HG03025 (cell line): ENCODE results near the gene PAN3.

Source experiments
- ATAC-seq: cut with Tn5 transposase; IDR thresholded peaks from one replicate; pipeline ENCODE4 v1.9.1; 2021; ENCODE audit warnings: mild to moderate bottlenecking, moderate library complexity; ENCODE audit not compliant: unreplicated experiment, low FRiP score

Gene PAN3

GRCh38 chr13:28204690-28205443 is 66.5 kb downstream of the PAN3 start:
- ATAC-seq: no peak

DNA sequence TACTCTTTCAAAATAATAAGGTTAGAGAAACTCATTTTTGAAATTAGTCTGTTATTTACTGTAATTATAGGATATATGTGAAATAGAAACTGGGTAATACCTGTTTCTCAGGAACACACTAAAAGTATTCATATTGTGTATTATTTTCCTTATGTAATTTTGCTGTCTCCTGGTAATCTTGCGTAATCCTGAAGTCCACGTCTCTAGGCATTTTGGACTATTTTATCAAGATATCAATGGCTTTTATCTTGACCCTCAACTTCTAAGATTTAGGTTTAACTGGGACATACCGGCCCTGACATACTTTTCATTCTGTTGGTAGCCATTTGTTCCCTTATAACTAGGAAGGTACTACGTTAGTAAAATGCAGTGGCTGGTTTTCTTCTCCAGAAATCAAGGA is 80.3 kb downstream of the PAN3 start:
- no peak for ATAC-seq

GRCh38 chr13:28219408-28220099 is 81.2 kb downstream of the PAN3 start:
- no peak for ATAC-seq

GRCh38 chr13:28220166-28220565 is 81.8 kb downstream of the PAN3 start:
- no peak for ATAC-seq

DNA sequence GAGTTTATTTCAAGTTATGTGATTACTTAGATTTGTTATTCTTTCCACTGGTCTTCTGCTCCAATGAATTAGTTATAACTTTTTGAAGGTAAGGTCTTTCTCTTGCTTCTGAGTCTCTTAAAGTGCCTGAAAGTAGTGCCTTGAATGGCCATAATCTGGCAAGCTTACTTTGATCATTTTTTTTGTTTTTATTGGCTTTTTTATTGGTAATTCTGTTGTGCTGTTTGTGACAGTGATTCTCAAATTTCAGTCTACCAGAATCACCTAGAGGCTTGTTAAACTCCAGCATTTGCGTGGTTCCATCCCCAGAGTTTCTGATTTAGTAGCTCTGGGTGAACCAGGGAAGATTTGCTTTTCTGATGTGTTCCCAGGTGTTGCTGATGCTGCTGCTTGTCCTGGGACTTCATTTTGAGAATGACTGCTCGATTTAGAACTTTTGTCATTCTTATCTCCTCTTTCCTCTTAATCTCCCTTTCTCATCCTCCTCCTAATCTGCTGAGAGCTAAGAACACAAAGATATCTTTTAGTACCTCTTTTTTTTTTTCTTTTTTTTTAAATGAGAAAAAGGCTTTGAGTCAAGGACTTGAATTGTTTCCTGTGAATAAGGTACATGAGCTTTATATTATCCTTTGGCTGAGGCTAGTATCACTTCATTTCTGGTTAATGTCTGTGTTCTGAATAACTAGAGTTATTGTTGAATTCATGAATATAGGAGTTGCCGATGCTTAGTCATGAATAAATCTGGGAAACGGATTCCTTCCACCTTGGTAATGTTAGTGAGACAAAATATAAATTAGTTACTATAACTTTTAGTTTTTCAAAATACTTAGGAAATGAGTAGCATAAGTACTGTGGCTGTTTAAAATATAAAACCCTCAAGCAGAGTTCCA is 91.4 kb downstream of the PAN3 start:
- ATAC-seq: no peak

DNA sequence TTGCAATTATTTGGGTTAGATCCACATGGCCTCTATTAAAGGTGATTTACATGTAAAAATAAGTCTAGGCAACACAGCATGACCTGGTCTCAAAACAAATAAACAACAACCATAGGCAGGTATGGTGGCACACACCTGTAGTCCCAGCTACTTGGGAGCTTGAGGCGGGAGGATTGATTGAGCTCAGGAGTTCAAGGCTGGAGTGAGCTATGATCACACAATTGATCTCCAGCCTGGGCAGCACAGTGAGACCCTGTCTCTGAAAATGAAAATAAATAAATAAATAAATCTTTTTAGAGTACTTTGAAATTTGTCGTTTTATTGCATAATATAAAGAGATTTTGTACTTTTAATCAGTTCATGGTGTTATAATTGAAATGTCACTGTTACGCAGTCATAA is 93.3 kb downstream of the PAN3 start:
- no peak for ATAC-seq

DNA sequence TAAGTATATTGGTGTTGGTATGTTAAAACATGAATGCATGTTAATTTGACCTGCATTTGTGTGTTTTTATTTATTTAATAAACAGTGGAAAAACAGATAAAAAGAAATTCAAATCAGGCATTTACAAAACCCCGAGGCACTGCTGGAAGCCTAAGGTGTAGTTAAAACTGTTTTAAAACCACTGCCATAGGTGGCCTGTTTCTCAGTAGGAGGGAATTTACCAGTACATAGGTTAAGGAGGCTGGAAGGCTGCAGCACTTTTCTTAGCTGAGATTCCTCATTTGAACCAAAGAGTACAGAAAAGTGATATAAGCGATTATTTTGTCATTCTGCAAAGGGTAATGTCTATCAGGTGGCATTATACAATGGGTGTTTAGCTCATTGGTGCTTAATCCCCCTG is 99.6 kb downstream of the PAN3 start:
- no peak for ATAC-seq

GRCh38 chr13:28239374-28239773 is 101.0 kb downstream of the PAN3 start:
- no peak for ATAC-seq

DNA sequence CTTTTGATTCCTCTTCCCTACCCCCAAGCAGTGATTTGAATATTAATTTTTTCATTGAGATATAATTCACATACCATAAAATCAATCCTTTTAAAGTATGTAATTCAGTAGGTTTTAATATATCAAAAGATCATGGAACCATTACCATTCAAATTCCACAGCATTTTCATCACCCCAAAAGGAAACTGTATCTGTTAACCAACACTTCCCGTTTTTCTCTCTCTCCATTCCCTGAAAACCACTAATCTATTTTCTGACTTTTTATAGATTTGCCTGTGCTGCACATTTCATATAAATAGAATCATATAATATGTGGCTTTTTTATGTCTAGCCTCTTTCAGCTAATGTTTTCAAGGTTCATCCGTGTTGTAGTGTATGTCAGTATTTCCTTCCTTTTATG is 107.1 kb downstream of the PAN3 start:
- no peak for ATAC-seq

- ATAC-seq: no peak
Measured at GRCh38 chr13:28246891-28247290, 108.5 kb downstream of the PAN3 start.

GRCh38 chr13:28248080-28248479 is 109.7 kb downstream of the PAN3 start:
- no peak for ATAC-seq

DNA sequence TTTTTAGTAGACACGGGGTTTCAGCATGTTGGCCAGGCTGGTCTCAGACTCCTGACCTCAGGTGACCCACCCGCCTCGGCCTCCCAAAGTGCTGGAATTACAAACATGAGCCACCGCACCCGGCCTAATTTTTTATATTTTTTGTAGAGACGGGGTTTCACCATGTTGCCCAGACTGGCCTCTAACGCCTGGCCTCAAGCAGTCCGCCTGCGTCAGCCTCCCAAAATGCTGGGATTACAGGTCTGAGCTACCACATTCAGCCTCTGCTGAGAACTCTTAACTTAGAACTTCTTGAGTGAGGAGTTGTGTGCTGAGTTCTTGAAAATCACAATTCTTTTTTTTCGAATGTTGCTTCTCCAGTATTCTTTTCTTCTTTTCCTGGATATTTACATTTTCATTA is 112.2 kb downstream of the PAN3 start:
- ATAC-seq: no peak

DNA sequence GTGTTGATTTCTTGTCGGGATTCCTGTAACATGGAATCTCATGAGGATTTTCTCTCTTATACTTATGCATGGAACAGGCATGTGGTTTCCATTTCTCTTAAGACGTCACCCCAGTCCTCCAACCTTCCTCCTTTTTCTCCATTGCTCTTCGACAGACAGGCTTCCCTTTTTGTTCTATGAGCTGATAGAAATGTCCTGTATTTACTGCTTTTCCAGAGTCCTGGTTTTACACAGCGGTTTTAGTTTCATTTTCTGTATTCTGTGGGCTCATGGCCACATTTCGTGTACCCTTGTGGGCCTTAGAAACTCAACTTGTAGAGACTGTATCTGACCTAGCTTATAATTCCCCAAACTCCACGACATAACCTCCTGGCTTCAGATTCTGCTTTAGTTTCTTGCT is 113.1 kb downstream of the PAN3 start:
- ATAC-seq: no peak

DNA sequence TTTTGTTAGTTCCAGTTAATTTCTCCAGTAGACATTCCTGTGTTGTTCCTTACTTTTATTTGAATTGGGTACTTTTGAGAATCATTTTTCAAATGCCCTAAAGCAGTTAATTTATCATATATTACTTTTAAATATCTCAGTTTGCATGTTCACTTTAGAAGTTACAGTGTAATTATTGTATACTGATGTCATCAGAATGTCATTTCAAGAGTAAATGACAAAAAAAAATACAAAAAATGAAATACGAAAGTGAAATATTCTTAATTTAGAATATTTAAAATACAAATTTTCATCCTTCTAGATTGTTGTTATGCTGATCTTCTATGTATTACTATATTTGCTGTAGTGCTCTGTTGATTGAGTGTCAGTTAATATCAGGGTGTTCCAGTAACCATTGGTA is 114.2 kb downstream of the PAN3 start:
- no peak for ATAC-seq

- no peak for ATAC-seq
Measured at GRCh38 chr13:28257305-28257704, 119.0 kb downstream of the PAN3 start.

GRCh38 chr13:28258417-28258816 is 120.1 kb downstream of the PAN3 start:
- no peak for ATAC-seq

DNA sequence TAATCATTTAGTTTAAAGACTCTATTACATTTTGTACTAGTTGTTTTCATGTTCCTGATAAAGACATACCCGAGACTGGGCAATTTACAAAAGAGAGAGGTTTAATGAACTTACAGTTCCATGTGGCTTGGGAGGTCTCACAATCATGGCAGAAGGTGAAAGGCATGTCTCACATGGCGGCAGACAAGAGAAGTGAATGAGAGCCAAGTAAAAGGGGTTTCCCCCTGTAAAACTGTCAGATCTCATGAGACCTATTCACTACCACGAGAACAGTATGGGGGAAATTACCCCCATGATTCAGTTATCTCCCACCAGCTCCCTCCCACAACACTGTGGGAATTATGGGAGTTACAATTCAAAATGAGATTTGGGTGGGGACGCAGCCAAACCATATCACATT is 129.2 kb downstream of the PAN3 start:
- ATAC-seq: no peak

GRCh38 chr13:28268800-28269223 is 130.5 kb downstream of the PAN3 start:
- ATAC-seq: peak; percentile 99

- no peak for ATAC-seq
Measured at GRCh38 chr13:28271056-28271840, 132.9 kb downstream of the PAN3 start.

- ATAC-seq: no peak
Measured at GRCh38 chr13:28273919-28274318, 135.6 kb downstream of the PAN3 start.
